ENCODE data around the gene GRIK1. TPM values are rescaled to one million over a fixed set of nuclear protein-coding genes. Genes with fewer than 3 reads are reported as not detected.

GRIK1 gene
- total RNA-seq, 1 donor from 2014 or later: not detected

- intact Hi-C loops (cut with micrococcal nuclease): no loop called here
- no peak for ATAC-seq
- no peak for DNase-seq
These were observed 200.6 kb downstream of the GRIK1 start for GRCh38 chr21:29739176-29739575.

GRCh38 chr21:29738730-29739129 is 201.1 kb downstream of the GRIK1 start:
- intact Hi-C loops (cut with micrococcal nuclease): no loop called here
- DNase-seq (no peak), ATAC-seq (no peak)

GRCh38 chr21:29737186-29737585 is 202.6 kb downstream of the GRIK1 start:
- intact Hi-C loops (cut with micrococcal nuclease): no loop called here
- ATAC-seq: no peak
- DNase-seq: no peak

GRCh38 chr21:29730281-29730680 is 209.5 kb downstream of the GRIK1 start:
- intact Hi-C loops (cut with micrococcal nuclease): no loop called here
- DNase-seq: no peak
- no peak for ATAC-seq

- DNase-seq (no peak), ATAC-seq (no peak)
- intact Hi-C loops (cut with micrococcal nuclease): no loop called here
These were observed 213.8 kb downstream of the GRIK1 start for GRCh38 chr21:29726044-29726443.

- ATAC-seq: no peak
- DNase-seq: no peak
- intact Hi-C loops (cut with micrococcal nuclease): no loop called here
These were observed 214.6 kb downstream of the GRIK1 start for GRCh38 chr21:29725025-29725736.

- intact Hi-C loops (cut with micrococcal nuclease): no loop called here
- ATAC-seq (no peak), DNase-seq (no peak)
These were observed 217.8 kb downstream of the GRIK1 start for GRCh38 chr21:29721964-29722363.

- ATAC-seq (no peak), DNase-seq (no peak)
- intact Hi-C loops (cut with micrococcal nuclease): no loop called here
These were observed 218.6 kb downstream of the GRIK1 start for GRCh38 chr21:29721221-29721620.

- ATAC-seq: no peak
- intact Hi-C loops (cut with micrococcal nuclease): no loop called here
- no peak for DNase-seq
These were observed 220.3 kb downstream of the GRIK1 start for GRCh38 chr21:29719521-29719920.

- intact Hi-C loops (cut with micrococcal nuclease): no loop called here
- DNase-seq (no peak), ATAC-seq (no peak)
These were observed 221.5 kb downstream of the GRIK1 start for GRCh38 chr21:29718081-29718815.

- intact Hi-C loops (cut with micrococcal nuclease): no loop called here
- DNase-seq (no peak), ATAC-seq (no peak)
These were observed 222.1 kb downstream of the GRIK1 start for GRCh38 chr21:29717659-29718058.

GRCh38 chr21:29716753-29717152 is 223.0 kb downstream of the GRIK1 start:
- intact Hi-C loops (cut with micrococcal nuclease): no loop called here

GRCh38 chr21:29715089-29715488 is 224.7 kb downstream of the GRIK1 start:
- intact Hi-C loops (cut with micrococcal nuclease): no loop called here
- ATAC-seq (no peak), DNase-seq (no peak)

More at GRCh38 chr21:29716753-29717152, 223.0 kb downstream of the GRIK1 start:
- DNase-seq: no peak
- no peak for ATAC-seq

- no peak for ATAC-seq
- intact Hi-C loops (cut with micrococcal nuclease): no loop called here
- no peak for DNase-seq
These were observed 227.0 kb downstream of the GRIK1 start for GRCh38 chr21:29712818-29713217.

GRCh38 chr21:29711236-29711635 is 228.6 kb downstream of the GRIK1 start:
- intact Hi-C loops (cut with micrococcal nuclease): no loop called here
- ATAC-seq (no peak), DNase-seq (no peak)

GRCh38 chr21:29710498-29710897 is 229.3 kb downstream of the GRIK1 start:
- no peak for ATAC-seq

GRCh38 chr21:29708401-29708800 is 231.4 kb downstream of the GRIK1 start:
- intact Hi-C loops (cut with micrococcal nuclease): no loop called here
- no peak for ATAC-seq
- DNase-seq: no peak

More at GRCh38 chr21:29710498-29710897, 229.3 kb downstream of the GRIK1 start:
- intact Hi-C loops (cut with micrococcal nuclease): no loop called here
- DNase-seq: no peak

GRCh38 chr21:29704719-29705118 is 235.1 kb downstream of the GRIK1 start:
- no peak for ATAC-seq
- DNase-seq: no peak
- intact Hi-C loops (cut with micrococcal nuclease): no loop called here

GRCh38 chr21:29701676-29702075 is 238.1 kb downstream of the GRIK1 start:
- intact Hi-C loops (cut with micrococcal nuclease): no loop called here
- no peak for ATAC-seq
- no peak for DNase-seq

GRCh38 chr21:29697555-29698193 is 242.1 kb downstream of the GRIK1 start:
- no peak for ATAC-seq
- no peak for DNase-seq
- intact Hi-C loops (cut with micrococcal nuclease): no loop called here

All from left ventricle myocardium superior (tissue), 1 donor.